PC-9 (cell line): Measurements from ENCODE around the gene TMEM135. TPM values are rescaled to one million over a fixed set of nuclear protein-coding genes. Genes with fewer than 3 reads are reported as not detected.
A peak's percentile ranks its signal among the peaks of the same experiment; 100 is the strongest.

Experiments used
- BruUV-seq: library from RNA; stranded (reverse); fragments of 400-500 nt; replicated peaks from 2 replicates; lab custom pipeline; 2021; lab: Mats Ljungman, UMichigan
- CTCF ChIA-PET: fragments of 300-600 bp; sonication (Branson Sonifier 250); formaldehyde crosslinking; loops from one replicate; lab custom pipeline; 2022; ENCODE audit warnings: antibody characterized with exemption; lab: Charles Lee
- POLR2A ChIA-PET: fragments of 300-600 bp; sonication (Branson Sonifier 250); formaldehyde crosslinking; loops from one replicate; lab custom pipeline; 2022; ENCODE audit warnings: antibody characterized with exemption; ENCODE audit not compliant: unreplicated experiment; lab: Charles Lee
- DNase-seq, 2 experiments: peaks; one replicate each; pipeline versions ENCODE4 v3.0.0 to v3.0.0-alpha.2; 2015 to 2022; ENCODE audit warnings: mixed read lengths in 1 of 2
- H2AFZ ChIP-seq: fragments of 200-600 bp; sonication (generic); 2 replicates; pipeline ENCODE4 v1.8.1; 2017; ENCODE audit warnings: antibody characterized with exemption
- H3F3A ChIP-seq: fragments of 200-600 bp; sonication (generic); 2 replicates; pipeline ENCODE4 v1.8.1; 2017; ENCODE audit warnings: antibody characterized with exemption, mild to moderate bottlenecking, low read depth; ENCODE audit not compliant: insufficient read depth
- H3K27ac ChIP-seq: fragments of 200-600 bp; sonication (generic); 2 replicates; pipeline ENCODE4 v1.6.1; 2016; ENCODE audit warnings: mixed run types
- H3K27me3 ChIP-seq: fragments of 200-600 bp; sonication (generic); 2 replicates; pipeline ENCODE4 v1.6.1; 2016; ENCODE audit warnings: low read depth, mixed run types; ENCODE audit not compliant: insufficient read depth
- H3K36me3 ChIP-seq: fragments of 200-600 bp; sonication (generic); 2 replicates; pipeline ENCODE4 v1.6.1; 2016; ENCODE audit warnings: low read depth, mixed run types
- H3K4me1 ChIP-seq: fragments of 200-600 bp; sonication (generic); replicated peaks from 2 replicates; pipeline ENCODE4 v1.6.1; 2016; ENCODE audit warnings: mixed run types; ENCODE audit not compliant: insufficient read depth
- H3K4me2 ChIP-seq: fragments of 200-600 bp; sonication (generic); 2 replicates; pipeline ENCODE4 v1.6.1; 2017; ENCODE audit warnings: mixed run types
- H3K4me3 ChIP-seq: fragments of 200-600 bp; sonication (generic); 2 replicates; pipeline ENCODE4 v1.6.1; 2016; ENCODE audit warnings: mixed run types
- H3K79me2 ChIP-seq: fragments of 200-600 bp; sonication (generic); 2 replicates; pipeline ENCODE4 v1.6.1; 2017; ENCODE audit warnings: low read depth, mixed run types
- H3K9me2 ChIP-seq: fragments of 200-600 bp; sonication (generic); 2 replicates; pipeline ENCODE4 v1.8.1; 2017; ENCODE audit warnings: mild to moderate bottlenecking; ENCODE audit not compliant: insufficient read depth
- H3K9me3 ChIP-seq: fragments of 200-600 bp; sonication (generic); 2 replicates; pipeline ENCODE4 v1.8.1; 2016; ENCODE audit warnings: low read depth; ENCODE audit not compliant: insufficient read depth
- H4K20me1 ChIP-seq: fragments of 200-600 bp; sonication (generic); 2 replicates; pipeline ENCODE4 v1.8.1; 2017; ENCODE audit not compliant: insufficient read depth
- CTCF ChIP-seq: fragments of 200-600 bp; sonication (generic); conservative IDR thresholded peaks from 2 replicates; pipeline ENCODE4 v1.6.1; 2017; ENCODE audit warnings: mixed run types, antibody characterized with exemption, mild to moderate bottlenecking, moderate library complexity
- EZH2 ChIP-seq: fragments of 200-600 bp; sonication (generic); IDR thresholded peaks from 2 replicates; pipeline ENCODE4 v1.8.0; 2017; ENCODE audit warnings: antibody characterized with exemption, low read depth
- intact Hi-C: fragments of 100-400 bp; cut with micrococcal nuclease; formaldehyde crosslinking; loops from one replicate; pipeline ENCODE4 v1.10.0; 2022; ENCODE audit not compliant: unreplicated experiment
- total RNA-seq: library from RNA; stranded (reverse); gene quantifications from 2 replicates; pipeline ENCODE4 v1.2.3, GENCODE V29; 2021

TMEM135 gene
- total RNA-seq, 1 experiment from 2014 or later: 42.0 TPM

GRCh38 chr11:87290304-87290922 is 252.7 kb downstream of the TMEM135 start:
- no peak for TF ChIP-seq EZH2
- peak; percentile 90 for TF ChIP-seq CTCF
- Histone ChIP-seq H3K9me2 (no peaks in the 10 kb centered on the region), H3K4me2 (no peak overlapping the region), H2AFZ (no peak overlapping the region), H3K27ac (no peak overlapping the region), H3K79me2 (no peaks in the 10 kb centered on the region), H3K4me3 (no peak overlapping the region), H3K36me3 (no peaks in the 10 kb centered on the region), H4K20me1 (peaks cover 5% of the 10 kb centered on the region; the same call in 1 of the 2 replicates), H3K9me3 (no peaks in the 10 kb centered on the region), H3K27me3 (no peaks in the 10 kb centered on the region), H3K4me1 (no peaks in the 10 kb centered on the region), H3F3A (peaks cover 15% of the 10 kb centered on the region)
- no TSS peak for BruUV-seq
- ChIA-PET CTCF (interaction anchor here (0.9 kb wide), 1 partner anchor 293 kb away, joined by 3 read pairs; no protein-coding TSS in a partner anchor), POLR2A (no interaction called here)
- peak in 1 of 2 experiments; percentile 63 for DNase-seq
- intact Hi-C loops: loop anchor here (1.0 to 10.0 kb wide), 5 partner anchors 312 to 926 kb away; partner anchors contain the start of gene FZD4

GRCh38 chr11:87292598-87292997 is 254.9 kb downstream of the TMEM135 start:
- no peak overlapping the region for H3K4me2 ChIP-seq
- no peaks in the 10 kb centered on the region for H3K4me1 ChIP-seq
- H3K27ac ChIP-seq: no peak overlapping the region
- H2AFZ ChIP-seq: no peak overlapping the region
- TF ChIP-seq CTCF (no peak), EZH2 (no peak)
- no peaks in the 10 kb centered on the region for H3K79me2 ChIP-seq
- H3K36me3 ChIP-seq: peaks cover 6% of the 10 kb centered on the region; the same call in 1 of the 2 replicates
- no peak for DNase-seq
- ChIA-PET CTCF (no interaction called here), POLR2A (no interaction called here)
- BruUV-seq: no TSS peak
- H3K27me3 ChIP-seq: no peaks in the 10 kb centered on the region
- no peaks in the 10 kb centered on the region for H3K9me3 ChIP-seq
- no peak overlapping the region for H3K4me3 ChIP-seq
- H3K9me2 ChIP-seq: peaks cover 3% of the 10 kb centered on the region; the same call in 1 of the 2 replicates
- peaks cover 5% of the 10 kb centered on the region; the same call in 1 of the 2 replicates for H4K20me1 ChIP-seq
- intact Hi-C loops: loop anchor here (5.0 to 10.0 kb wide), 2 partner anchors 335 to 928 kb away; partner anchors contain the start of gene FZD4
- H3F3A ChIP-seq: peaks cover 15% of the 10 kb centered on the region

GRCh38 chr11:87295237-87295636 is 257.5 kb downstream of the TMEM135 start:
- Histone ChIP-seq H3K4me2 (no peak overlapping the region), H2AFZ (no peak overlapping the region), H3K27ac (no peak overlapping the region), H3K4me1 (0 out of 2 replicates have a peak, but pooled peaks cover 2% of the 10 kb centered on the region), H3K79me2 (no peaks in the 10 kb centered on the region), H3K4me3 (no peak overlapping the region), H3K27me3 (no peaks in the 10 kb centered on the region), H3F3A (no peaks in the 10 kb centered on the region), H4K20me1 (peaks cover 5% of the 10 kb centered on the region; the same call in 1 of the 2 replicates), H3K36me3 (peaks cover 6% of the 10 kb centered on the region; the same call in 1 of the 2 replicates), H3K9me2 (peaks cover 3% of the 10 kb centered on the region; the same call in 1 of the 2 replicates), H3K9me3 (0 out of 2 replicates have a peak, but pooled peaks cover 4% of the 10 kb centered on the region)
- ChIA-PET POLR2A (no interaction called here), CTCF (interaction anchor here (0.6 kb wide), 1 partner anchor 482 kb away, joined by 3 read pairs; no protein-coding TSS in a partner anchor)
- DNase-seq: no peak
- intact Hi-C loops: loop anchor here (10.0 kb wide), 1 partner anchor 930 kb away; no protein-coding TSS in a partner anchor
- BruUV-seq: no TSS peak
- TF ChIP-seq EZH2: no peak
- TF ChIP-seq CTCF: no peak
